GM19467 (cell line): Measurements from ENCODE around the gene KRT15.
A peak's percentile ranks its signal among the peaks of the same experiment; 100 is the strongest.

Experiments used
- ATAC-seq: cut with Tn5 transposase; IDR thresholded peaks from one replicate; pipeline ENCODE4 v1.9.1; 2021; ENCODE audit warnings: mild to moderate bottlenecking, moderate library complexity; ENCODE audit not compliant: unreplicated experiment

The KRT15 gene

GRCh38 chr17:41518789-41519449 lies at the start of gene KRT15:
Gene KRT15 (minus strand): TSS chr17:41518890. CDS start chr17:41518827, 63 bp downstream.
- no peak for ATAC-seq

- no peak for ATAC-seq
Observed at GRCh38 chr17:41567317-41567716, 48.6 kb upstream of the KRT15 start.

- no peak for ATAC-seq
Observed at GRCh38 chr17:41565338-41565737, 46.6 kb upstream of the KRT15 start.

GRCh38 chr17:41563607-41564170 lies 45.0 kb upstream of the KRT15 start:
- ATAC-seq = no peak

- ATAC-seq = no peak
Observed at GRCh38 chr17:41561554-41561953, 42.9 kb upstream of the KRT15 start.

DNA sequence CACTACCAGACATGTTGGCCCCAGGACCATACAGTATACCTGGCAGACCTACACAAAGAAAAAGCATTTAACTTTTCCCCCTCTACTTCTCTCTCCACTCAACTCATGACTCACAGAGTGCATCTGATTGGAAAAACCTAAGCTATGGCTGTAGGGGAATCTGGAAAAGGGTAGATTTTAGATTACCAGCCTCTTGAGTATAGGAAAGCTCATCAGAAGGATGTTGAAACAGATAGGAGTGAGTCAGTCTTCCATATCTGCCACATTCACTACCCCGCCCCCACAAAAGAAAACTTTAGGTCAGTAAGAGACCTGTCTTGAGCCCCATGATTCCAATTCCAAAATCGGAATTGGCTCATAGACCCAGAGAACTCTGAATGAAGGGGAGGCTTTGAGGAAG lies 40.9 kb upstream of the KRT15 start:
- ATAC-seq = no peak

GRCh38 chr17:41556931-41557330 lies 38.2 kb upstream of the KRT15 start:
- ATAC-seq = no peak

GRCh38 chr17:41556306-41556705 lies 37.6 kb upstream of the KRT15 start:
- no peak for ATAC-seq

DNA sequence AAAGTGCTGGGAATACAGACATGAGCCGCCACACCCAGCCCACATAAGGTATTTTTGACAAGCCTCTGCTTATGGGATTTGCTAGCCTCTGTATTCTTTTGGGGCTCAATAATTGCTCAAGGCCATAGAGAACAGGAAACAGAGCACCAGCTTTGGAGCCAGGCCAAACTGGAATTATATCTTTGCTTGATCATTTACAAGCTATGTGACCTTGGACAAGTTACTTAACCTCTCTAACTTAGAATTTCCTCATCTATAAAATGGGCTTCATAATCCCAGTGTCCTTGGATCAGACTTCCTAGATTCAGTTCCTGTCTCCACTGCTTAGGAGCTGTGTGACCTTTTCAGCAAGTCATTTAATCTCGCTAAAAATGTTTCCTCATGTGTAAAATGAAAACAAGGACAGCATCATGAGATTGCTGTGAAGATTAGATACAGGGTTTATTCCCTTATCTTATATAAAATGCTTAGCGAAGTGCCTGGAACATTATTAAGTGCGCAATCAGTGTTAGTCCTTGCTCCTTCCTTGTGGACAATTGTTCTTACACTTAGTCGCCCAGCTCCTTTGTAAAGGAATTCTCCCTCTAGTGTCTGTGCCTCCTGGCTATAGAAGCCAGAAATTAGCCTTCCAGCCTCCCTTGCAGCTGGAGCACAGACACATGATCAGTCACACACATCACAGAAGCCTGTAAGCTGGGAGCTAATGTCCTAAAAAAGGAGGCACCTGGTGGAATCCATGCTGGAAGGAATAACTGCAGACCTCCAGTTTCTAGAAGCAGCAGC lies 36.6 kb upstream of the KRT15 start:
- ATAC-seq = no peak

DNA sequence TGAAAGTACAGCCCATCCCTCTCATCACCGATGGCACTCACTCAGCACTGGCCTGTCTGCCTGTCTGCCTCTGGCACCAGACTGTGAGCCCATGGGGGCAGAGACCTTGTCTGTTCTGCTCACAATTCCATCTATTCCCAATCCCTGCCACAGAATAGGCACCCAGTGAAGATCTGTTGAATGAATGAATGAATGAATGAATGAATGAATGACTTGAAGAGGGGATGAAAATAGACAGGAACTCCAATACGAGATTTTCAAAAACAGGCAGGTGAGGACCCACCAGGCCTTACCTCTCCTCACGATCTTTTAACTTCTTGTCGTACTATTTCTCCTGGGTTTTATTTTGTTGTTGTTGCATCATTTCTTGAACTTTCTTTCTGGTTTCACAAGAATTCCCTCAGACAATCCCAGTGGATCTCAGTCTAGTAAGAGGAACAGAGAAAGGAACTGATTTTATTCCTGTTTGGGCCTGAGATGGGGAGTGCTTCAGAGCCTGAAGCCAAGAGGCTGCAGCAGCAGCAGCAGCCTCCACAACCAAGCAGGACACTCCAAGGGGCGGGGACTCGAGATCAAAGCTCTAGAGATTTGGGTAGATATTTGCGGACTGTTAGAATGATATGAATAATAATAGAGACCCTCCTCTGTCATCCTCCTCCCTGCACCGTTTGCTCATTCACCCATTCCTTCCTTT lies 35.4 kb upstream of the KRT15 start:
- ATAC-seq = no peak

DNA sequence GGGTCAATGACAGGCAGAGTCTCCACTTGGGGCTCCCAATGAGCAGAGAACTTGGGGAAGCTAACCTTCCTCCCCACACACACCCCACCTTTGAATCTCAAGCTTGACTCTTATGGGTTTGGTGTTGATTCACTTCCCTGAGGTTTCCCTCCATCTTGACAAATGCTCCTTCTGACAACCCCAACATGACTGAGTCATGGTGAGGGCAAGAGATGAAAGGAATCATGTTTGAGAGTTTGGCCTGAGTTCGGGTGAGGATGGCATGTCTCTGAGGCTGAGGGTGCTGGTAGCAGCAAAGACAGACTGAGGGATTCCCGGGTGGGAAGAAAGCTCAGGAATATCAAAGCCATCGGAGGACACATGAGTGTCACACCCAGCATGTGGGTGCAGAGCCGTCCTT lies 34.5 kb upstream of the KRT15 start:
- ATAC-seq = no peak

DNA sequence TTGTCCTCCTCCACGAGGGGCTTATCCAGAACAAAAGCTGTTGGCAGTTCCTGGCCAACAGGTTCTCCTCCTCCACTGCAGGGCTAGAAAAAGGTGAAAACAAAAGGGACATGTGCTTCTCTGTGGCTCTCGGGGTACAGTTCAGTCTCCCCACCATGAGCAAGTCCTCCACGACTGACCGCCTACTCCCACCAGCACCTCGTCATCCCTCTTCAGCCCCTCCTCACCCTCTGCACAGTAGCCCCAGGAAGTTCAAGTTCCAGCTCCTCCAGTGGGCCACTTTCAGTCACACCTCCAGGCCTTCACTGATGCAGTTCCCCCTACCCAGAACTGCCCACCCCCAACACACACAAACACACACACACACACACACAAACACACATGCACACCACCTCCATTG lies 33.8 kb upstream of the KRT15 start:
- ATAC-seq = no peak

DNA sequence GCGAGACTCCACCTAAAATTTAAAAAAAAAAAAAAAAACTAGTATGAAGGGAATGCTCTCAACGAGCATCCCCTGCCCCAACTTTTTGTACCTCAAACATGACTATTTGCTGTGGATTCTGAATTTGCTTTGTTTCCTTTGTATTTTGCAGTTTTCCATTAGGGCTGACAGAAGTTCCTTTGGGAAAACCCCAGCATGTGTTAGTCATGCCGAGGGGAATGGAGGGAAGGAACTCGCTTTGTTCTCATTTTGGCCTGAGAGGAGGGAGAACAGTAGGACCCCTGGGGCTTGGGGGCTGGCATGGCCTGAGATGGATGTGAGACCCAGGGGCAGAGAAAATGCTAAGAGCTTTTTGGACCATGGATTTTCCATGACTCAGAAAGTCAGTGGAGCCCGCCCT lies 32.7 kb upstream of the KRT15 start:
- no peak for ATAC-seq

- ATAC-seq = no peak
Observed at GRCh38 chr17:41549596-41550039, 30.9 kb upstream of the KRT15 start.

GRCh38 chr17:41548844-41549595 lies 30.3 kb upstream of the KRT15 start:
- peak; percentile 66 for ATAC-seq

DNA sequence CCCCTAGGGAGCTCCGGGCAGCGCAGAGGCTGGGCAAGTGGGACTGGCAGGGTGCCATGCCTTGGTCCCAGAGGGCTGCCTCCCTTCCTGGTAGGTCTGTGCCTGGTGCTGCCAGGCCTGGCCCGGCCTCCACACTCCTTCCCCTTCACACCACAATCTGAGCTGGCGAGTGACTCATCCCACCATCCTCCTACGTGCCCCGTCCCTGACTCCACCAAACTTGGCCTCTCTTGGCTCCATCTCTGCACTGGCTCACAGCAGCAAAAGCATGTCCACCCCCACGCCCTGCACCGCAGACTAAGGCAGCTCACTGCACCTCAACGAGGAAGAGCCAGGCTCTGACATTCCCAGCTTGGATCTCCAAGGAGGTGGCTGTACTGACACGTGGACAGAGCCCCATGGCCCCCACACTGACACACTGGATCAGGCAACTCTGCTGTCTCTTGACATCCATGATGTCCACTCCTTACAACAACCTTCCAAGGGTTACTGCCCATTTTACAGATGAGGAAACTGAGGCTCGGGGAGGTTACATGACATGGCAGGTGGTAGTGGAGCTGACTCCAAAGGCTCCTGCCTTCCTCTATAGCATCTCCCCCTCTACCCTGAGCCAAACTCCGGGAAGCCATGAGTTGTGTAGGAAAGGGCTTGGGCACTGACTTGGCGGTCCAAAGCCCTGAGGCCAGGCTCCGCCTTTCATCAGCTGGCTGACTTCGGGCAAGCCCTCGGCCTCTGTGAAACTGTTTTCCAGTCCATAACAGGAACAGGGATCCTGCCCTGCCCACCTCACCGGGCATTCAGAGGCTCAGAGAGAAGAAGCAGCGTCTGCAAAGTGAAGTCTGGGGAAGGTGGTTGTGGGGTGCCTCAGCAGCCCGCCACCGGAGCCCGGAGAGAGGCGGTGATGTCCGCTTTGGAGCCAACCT lies 29.5 kb upstream of the KRT15 start:
- ATAC-seq = no peak

DNA sequence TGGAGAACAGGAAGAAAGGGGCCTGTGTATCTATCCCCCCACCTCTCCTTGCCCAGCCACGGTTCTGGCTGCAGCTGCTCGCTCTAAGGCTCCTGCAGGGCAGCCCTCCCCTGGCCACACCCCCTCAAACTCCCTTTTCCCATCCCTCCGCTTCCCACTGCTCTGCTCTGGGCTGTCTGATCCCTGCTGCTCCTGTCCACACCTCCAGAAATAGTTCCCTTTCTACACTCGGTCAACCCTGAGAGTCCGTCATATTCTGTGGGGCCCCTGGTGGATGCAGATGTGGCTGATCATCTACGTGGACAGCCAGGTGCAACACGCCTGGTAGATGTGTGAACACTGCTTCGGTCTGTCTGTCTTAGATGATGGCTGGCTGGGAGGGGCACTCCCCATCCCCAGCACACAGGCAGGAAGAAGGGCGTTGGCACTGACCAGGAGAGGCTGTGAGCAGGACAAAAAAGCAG lies 28.7 kb upstream of the KRT15 start:
- ATAC-seq = no peak

- ATAC-seq = no peak
Observed at GRCh38 chr17:41546819-41547218, 28.1 kb upstream of the KRT15 start.

GRCh38 chr17:41545829-41546410 lies 27.2 kb upstream of the KRT15 start:
- no peak for ATAC-seq
